Loucy (cell line): ENCODE results near the gene MYH9.

Source experiments
- H2AFZ ChIP-seq: fragments of 200-600 bp; sonication (generic); 2 replicates; pipeline ENCODE4 v1.6.0; 2016; ENCODE audit warnings: antibody characterized with exemption, mild to moderate bottlenecking, low read length, moderate library complexity
- H3F3A ChIP-seq: fragments of 200-600 bp; 2 replicates; pipeline ENCODE4 v1.6.0; 2016; ENCODE audit warnings: antibody characterized with exemption, low read depth, mild to moderate bottlenecking
- H3K27me3 ChIP-seq: fragments of 200-600 bp; sonication (generic); 2 replicates; pipeline ENCODE4 v1.6.1; 2014; ENCODE audit warnings: low read length, mild to moderate bottlenecking; ENCODE audit not compliant: insufficient read depth, poor library complexity, severe bottlenecking
- H3K36me3 ChIP-seq: fragments of 200-600 bp; sonication (generic); 2 replicates; pipeline ENCODE4 v1.6.1; 2016; ENCODE audit warnings: low read length; ENCODE audit not compliant: insufficient read depth
- H3K4me1 ChIP-seq: fragments of 200-600 bp; sonication (generic); 2 replicates; pipeline ENCODE4 v1.5.1; 2014; ENCODE audit warnings: low read length, mild to moderate bottlenecking; ENCODE audit not compliant: insufficient read depth, poor library complexity, severe bottlenecking
- H3K4me2 ChIP-seq: fragments of 200-600 bp; sonication (generic); 2 replicates; pipeline ENCODE4 v1.6.0; 2014; ENCODE audit warnings: antibody characterized with exemption, low read length, low read depth, mild to moderate bottlenecking; ENCODE audit not compliant: poor library complexity, severe bottlenecking
- H3K4me3 ChIP-seq: fragments of 200-600 bp; sonication (generic); 2 replicates; pipeline ENCODE4 v1.5.1; 2014; ENCODE audit warnings: low read length, mild to moderate bottlenecking, mixed read lengths; ENCODE audit not compliant: poor library complexity, severe bottlenecking
- H3K79me2 ChIP-seq: fragments of 200-600 bp; sonication (generic); 2 replicates; pipeline ENCODE4 v1.6.1; 2014; ENCODE audit warnings: low read length; ENCODE audit not compliant: insufficient read depth
- H3K9ac ChIP-seq: fragments of 200-600 bp; sonication (generic); 2 replicates; pipeline ENCODE4 v1.6.0; 2014; ENCODE audit warnings: mild to moderate bottlenecking, low read depth, low read length, moderate library complexity; ENCODE audit not compliant: poor library complexity, severe bottlenecking
- H3K9me2 ChIP-seq: fragments of 200-600 bp; sonication (generic); replicated peaks from 2 replicates; pipeline ENCODE4 v1.6.1; 2016; ENCODE audit warnings: low read depth, low read length, mixed read lengths
- H3K9me3 ChIP-seq: fragments of 200-600 bp; sonication (generic); 2 replicates; pipeline ENCODE4 v1.6.1; 2014; ENCODE audit warnings: mild to moderate bottlenecking, antibody characterized with exemption, low read length, low read depth; ENCODE audit not compliant: insufficient read depth
- H4K20me1 ChIP-seq: fragments of 200-600 bp; sonication (generic); 2 replicates; pipeline ENCODE4 v1.6.0; 2014; ENCODE audit warnings: antibody characterized with exemption, low read length, mild to moderate bottlenecking; ENCODE audit not compliant: insufficient read depth, poor library complexity, severe bottlenecking
- CTCF ChIP-seq: fragments of 200-600 bp; sonication (generic); conservative IDR thresholded peaks from 2 replicates; pipeline ENCODE4 v1.5.1; 2014; ENCODE audit warnings: mild to moderate bottlenecking, antibody characterized with exemption, low read length
- EZH2phosphoT487 ChIP-seq: fragments of 200-600 bp; IDR thresholded peaks from 2 replicates; pipeline ENCODE4 v1.6.1; 2018; ENCODE audit warnings: antibody characterized with exemption, mild to moderate bottlenecking, moderate library complexity, borderline replicate concordance

The MYH9 gene

DNA sequence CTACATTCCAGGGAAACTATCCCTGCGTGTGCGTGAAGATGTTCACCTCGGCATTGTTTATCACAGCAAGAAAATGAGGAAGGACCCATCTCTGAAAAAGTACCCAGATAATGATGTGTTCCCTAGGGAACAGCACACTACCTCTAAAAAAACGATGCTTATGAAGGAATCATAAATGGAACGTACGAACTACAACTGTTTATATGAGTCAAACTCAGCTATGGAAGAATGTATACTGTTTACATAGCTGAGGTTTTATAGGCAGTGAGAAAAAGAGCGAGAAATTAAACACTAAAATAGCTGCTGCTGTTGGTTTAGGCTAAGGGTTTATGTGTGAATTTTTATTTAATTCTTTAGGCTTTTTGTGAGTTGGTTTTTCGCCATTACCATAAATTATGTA lies 85.9 kb downstream of the MYH9 start:
- no peaks in the 10 kb centered on the region for H3K27me3 ChIP-seq
- H2AFZ ChIP-seq: no peak overlapping the region
- H3K79me2 ChIP-seq: no peaks in the 10 kb centered on the region
- no peak overlapping the region for H3K4me2 ChIP-seq
- no peak overlapping the region for H3K4me3 ChIP-seq
- no peak for TF ChIP-seq CTCF
- no peak for TF ChIP-seq EZH2phosphoT487
- H3K9ac ChIP-seq: no peak overlapping the region
- no peaks in the 10 kb centered on the region for H3K9me3 ChIP-seq
- peaks cover 98% of the 10 kb centered on the region; the same call in 1 of the 2 replicates for H3K36me3 ChIP-seq
- peaks cover 5% of the 10 kb centered on the region for H4K20me1 ChIP-seq
- H3K9me2 ChIP-seq: no peaks in the 10 kb centered on the region
- H3F3A ChIP-seq: no peaks in the 10 kb centered on the region; the same call in 1 of the 2 replicates
- no peaks in the 10 kb centered on the region for H3K4me1 ChIP-seq

DNA sequence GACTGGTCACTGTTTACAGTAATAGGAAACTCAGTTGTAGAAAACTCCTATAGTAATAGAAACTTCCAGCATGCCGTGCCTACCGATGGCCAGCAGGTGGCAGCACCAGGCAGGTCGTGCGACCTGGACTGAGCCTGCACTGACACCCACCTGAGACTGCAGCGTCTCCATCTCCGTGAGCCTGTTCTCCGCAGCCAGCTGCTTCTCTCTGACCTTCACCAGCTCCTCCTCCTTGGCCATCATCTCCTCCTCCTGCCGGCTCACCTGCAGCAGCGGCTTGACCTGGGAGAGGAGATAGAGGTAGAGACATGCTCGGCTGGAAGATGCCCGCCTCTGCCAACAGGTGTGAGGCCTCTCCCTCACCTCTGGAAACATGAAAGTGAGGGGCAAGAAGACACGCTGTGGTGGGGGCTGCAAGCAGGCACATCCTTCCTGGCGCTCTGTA lies 86.4 kb downstream of the MYH9 start:
- no peak overlapping the region for H3K4me2 ChIP-seq
- no peaks in the 10 kb centered on the region for H3K9me2 ChIP-seq
- H3K9ac ChIP-seq: no peak overlapping the region
- no peaks in the 10 kb centered on the region for H3K4me1 ChIP-seq
- H2AFZ ChIP-seq: no peak overlapping the region
- TF ChIP-seq EZH2phosphoT487: no peak
- peak; percentile 91 for TF ChIP-seq CTCF
- H3K4me3 ChIP-seq: no peak overlapping the region
- H3K27me3 ChIP-seq: no peaks in the 10 kb centered on the region
- no peaks in the 10 kb centered on the region; the same call in 1 of the 2 replicates for H3F3A ChIP-seq
- H4K20me1 ChIP-seq: peaks cover 5% of the 10 kb centered on the region
- peaks cover 98% of the 10 kb centered on the region; the same call in 1 of the 2 replicates for H3K36me3 ChIP-seq
- H3K79me2 ChIP-seq: no peaks in the 10 kb centered on the region
- no peaks in the 10 kb centered on the region for H3K9me3 ChIP-seq

DNA sequence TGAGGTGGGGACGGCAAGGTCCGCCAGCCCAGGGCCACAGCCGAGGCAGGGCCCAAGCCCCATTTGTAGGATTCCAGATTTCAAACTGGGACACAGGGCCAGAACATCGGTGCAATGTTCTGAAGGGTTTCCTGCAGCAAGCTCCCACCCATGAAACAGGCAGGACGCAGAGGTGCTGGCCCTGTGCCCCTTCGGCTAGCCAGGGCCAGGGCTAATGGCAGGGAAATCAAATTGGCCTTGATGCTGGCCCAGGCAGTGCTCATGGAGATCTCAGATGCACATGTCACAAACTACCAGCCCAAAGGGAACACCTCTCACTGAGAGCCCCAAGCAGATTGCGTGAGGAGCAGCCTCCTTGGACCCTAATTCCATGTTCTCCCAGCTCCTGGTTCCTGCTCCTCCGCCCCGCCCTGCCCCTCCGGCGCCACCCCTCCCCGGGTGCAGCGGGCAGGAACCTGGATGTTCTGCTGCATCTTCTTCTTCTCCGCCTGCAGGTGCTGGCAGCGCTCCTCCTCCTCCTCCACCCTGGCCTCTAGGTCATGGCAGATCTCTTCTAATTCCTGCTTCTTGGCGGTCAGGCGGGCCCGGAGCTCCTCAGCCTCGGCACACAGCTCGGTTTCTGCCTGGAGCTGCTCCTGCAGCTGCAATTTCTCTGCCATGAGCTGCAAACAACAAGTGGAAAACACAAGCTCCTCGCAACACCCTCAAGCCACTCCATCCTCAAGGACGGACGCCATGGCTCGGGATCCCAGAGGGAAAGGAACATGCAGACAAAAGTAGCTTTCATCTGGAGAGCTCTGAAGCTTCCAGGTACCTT lies 87.2 kb downstream of the MYH9 start:
- no peaks in the 10 kb centered on the region for H3K9me2 ChIP-seq
- no peaks in the 10 kb centered on the region for H3K27me3 ChIP-seq
- H3K4me2 ChIP-seq: no peak overlapping the region
- H3F3A ChIP-seq: no peaks in the 10 kb centered on the region; the same call in 1 of the 2 replicates
- no peaks in the 10 kb centered on the region for H3K9me3 ChIP-seq
- no peak overlapping the region for H3K9ac ChIP-seq
- peaks cover 98% of the 10 kb centered on the region for H3K36me3 ChIP-seq
- H4K20me1 ChIP-seq: peaks cover 5% of the 10 kb centered on the region
- H3K4me3 ChIP-seq: no peak overlapping the region
- no peaks in the 10 kb centered on the region for H3K79me2 ChIP-seq
- H3K4me1 ChIP-seq: no peaks in the 10 kb centered on the region
- no peak overlapping the region for H2AFZ ChIP-seq
- no peak for TF ChIP-seq CTCF
- TF ChIP-seq EZH2phosphoT487: no peak
